PC-9 (cell line): ENCODE results near the gene CAPN1. TPM values are rescaled to one million over a fixed set of nuclear protein-coding genes. Genes with fewer than 3 reads are reported as not detected.
"Not testable (repeated sequence)": the region's sequence is repeated elsewhere in the genome, so short reads cannot be mapped to it uniquely, and the experiment has no call there.

Source experiments
- BruUV-seq: library from RNA; stranded (reverse); fragments of 400-500 nt; replicated peaks from 2 replicates; lab custom pipeline; 2021; lab: Mats Ljungman, UMichigan
- CTCF ChIA-PET: fragments of 300-600 bp; sonication (Branson Sonifier 250); formaldehyde crosslinking; loops from one replicate; lab custom pipeline; 2022; ENCODE audit warnings: antibody characterized with exemption; lab: Charles Lee
- POLR2A ChIA-PET: fragments of 300-600 bp; sonication (Branson Sonifier 250); formaldehyde crosslinking; loops from one replicate; lab custom pipeline; 2022; ENCODE audit warnings: antibody characterized with exemption; ENCODE audit not compliant: unreplicated experiment; lab: Charles Lee
- DNase-seq, 2 experiments: peaks; one replicate each; pipeline versions ENCODE4 v3.0.0 to v3.0.0-alpha.2; 2015 to 2022; ENCODE audit warnings: mixed read lengths in 1 of 2
- H2AFZ ChIP-seq: fragments of 200-600 bp; sonication (generic); 2 replicates; pipeline ENCODE4 v1.8.1; 2017; ENCODE audit warnings: antibody characterized with exemption
- H3F3A ChIP-seq: fragments of 200-600 bp; sonication (generic); 2 replicates; pipeline ENCODE4 v1.8.1; 2017; ENCODE audit warnings: antibody characterized with exemption, mild to moderate bottlenecking, low read depth; ENCODE audit not compliant: insufficient read depth
- H3K27ac ChIP-seq: fragments of 200-600 bp; sonication (generic); 2 replicates; pipeline ENCODE4 v1.6.1; 2016; ENCODE audit warnings: mixed run types
- H3K27me3 ChIP-seq: fragments of 200-600 bp; sonication (generic); 2 replicates; pipeline ENCODE4 v1.6.1; 2016; ENCODE audit warnings: low read depth, mixed run types; ENCODE audit not compliant: insufficient read depth
- H3K36me3 ChIP-seq: fragments of 200-600 bp; sonication (generic); 2 replicates; pipeline ENCODE4 v1.6.1; 2016; ENCODE audit warnings: low read depth, mixed run types
- H3K4me1 ChIP-seq: fragments of 200-600 bp; sonication (generic); replicated peaks from 2 replicates; pipeline ENCODE4 v1.6.1; 2016; ENCODE audit warnings: mixed run types; ENCODE audit not compliant: insufficient read depth
- H3K4me2 ChIP-seq: fragments of 200-600 bp; sonication (generic); 2 replicates; pipeline ENCODE4 v1.6.1; 2017; ENCODE audit warnings: mixed run types
- H3K4me3 ChIP-seq: fragments of 200-600 bp; sonication (generic); 2 replicates; pipeline ENCODE4 v1.6.1; 2016; ENCODE audit warnings: mixed run types
- H3K79me2 ChIP-seq: fragments of 200-600 bp; sonication (generic); 2 replicates; pipeline ENCODE4 v1.6.1; 2017; ENCODE audit warnings: low read depth, mixed run types
- H3K9me2 ChIP-seq: fragments of 200-600 bp; sonication (generic); 2 replicates; pipeline ENCODE4 v1.8.1; 2017; ENCODE audit warnings: mild to moderate bottlenecking; ENCODE audit not compliant: insufficient read depth
- H3K9me3 ChIP-seq: fragments of 200-600 bp; sonication (generic); 2 replicates; pipeline ENCODE4 v1.8.1; 2016; ENCODE audit warnings: low read depth; ENCODE audit not compliant: insufficient read depth
- H4K20me1 ChIP-seq: fragments of 200-600 bp; sonication (generic); 2 replicates; pipeline ENCODE4 v1.8.1; 2017; ENCODE audit not compliant: insufficient read depth
- EZH2 ChIP-seq: fragments of 200-600 bp; sonication (generic); IDR thresholded peaks from 2 replicates; pipeline ENCODE4 v1.8.0; 2017; ENCODE audit warnings: antibody characterized with exemption, low read depth
- intact Hi-C: fragments of 100-400 bp; cut with micrococcal nuclease; formaldehyde crosslinking; loops from one replicate; pipeline ENCODE4 v1.10.0; 2022; ENCODE audit not compliant: unreplicated experiment
- total RNA-seq: library from RNA; stranded (reverse); gene quantifications from 2 replicates; pipeline ENCODE4 v1.2.3, GENCODE V29; 2021
- TF ChIP-seq, protein P1 (sequence below): fragments of 200-600 bp; sonication (generic); conservative IDR thresholded peaks from 2 replicates; pipeline ENCODE4 v1.6.1; 2017; ENCODE audit warnings: mixed run types, antibody characterized with exemption, mild to moderate bottlenecking, moderate library complexity

CAPN1 gene
- total RNA-seq, 1 experiment from 2014 or later, result 559 TPM

DNA sequence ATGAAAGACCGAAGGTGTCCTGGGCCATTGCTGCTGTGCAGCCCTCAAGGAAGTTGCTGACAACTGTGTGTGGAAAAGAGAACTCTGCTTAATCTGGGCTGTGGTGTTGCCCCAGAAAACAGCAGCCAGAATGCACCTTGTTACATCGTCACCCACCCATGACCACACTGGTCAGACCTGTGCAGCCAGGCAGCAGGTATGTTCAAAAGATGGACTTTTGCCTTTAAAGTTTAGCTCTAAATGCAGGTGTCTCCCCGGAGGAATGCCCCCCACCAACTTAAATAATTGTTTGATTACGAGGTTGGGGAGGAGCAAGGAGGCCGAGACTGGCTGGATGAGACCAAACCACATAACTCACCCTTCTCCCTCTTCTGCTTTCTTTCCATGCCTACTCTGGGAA lies 64.8 kb downstream of the CAPN1 start:
- ChIA-PET POLR2A (interaction anchor here (0.6 to 0.7 kb wide), 2 partner anchors 125 to 540 kb away, joined by 6 to 11 read pairs; partner anchors contain the start of gene OVOL1), CTCF (no interaction called here)
- no TSS peak for BruUV-seq
- intact Hi-C loops, result no loop called here
- no peak overlapping the region for H3K27ac ChIP-seq
- DNase-seq, result no peak
- no peak overlapping the region for H3K4me2 ChIP-seq
- no peaks in the 10 kb centered on the region for H3K36me3 ChIP-seq
- no peak for TF ChIP-seq EZH2
- TF ChIP-seq, protein P1, sequence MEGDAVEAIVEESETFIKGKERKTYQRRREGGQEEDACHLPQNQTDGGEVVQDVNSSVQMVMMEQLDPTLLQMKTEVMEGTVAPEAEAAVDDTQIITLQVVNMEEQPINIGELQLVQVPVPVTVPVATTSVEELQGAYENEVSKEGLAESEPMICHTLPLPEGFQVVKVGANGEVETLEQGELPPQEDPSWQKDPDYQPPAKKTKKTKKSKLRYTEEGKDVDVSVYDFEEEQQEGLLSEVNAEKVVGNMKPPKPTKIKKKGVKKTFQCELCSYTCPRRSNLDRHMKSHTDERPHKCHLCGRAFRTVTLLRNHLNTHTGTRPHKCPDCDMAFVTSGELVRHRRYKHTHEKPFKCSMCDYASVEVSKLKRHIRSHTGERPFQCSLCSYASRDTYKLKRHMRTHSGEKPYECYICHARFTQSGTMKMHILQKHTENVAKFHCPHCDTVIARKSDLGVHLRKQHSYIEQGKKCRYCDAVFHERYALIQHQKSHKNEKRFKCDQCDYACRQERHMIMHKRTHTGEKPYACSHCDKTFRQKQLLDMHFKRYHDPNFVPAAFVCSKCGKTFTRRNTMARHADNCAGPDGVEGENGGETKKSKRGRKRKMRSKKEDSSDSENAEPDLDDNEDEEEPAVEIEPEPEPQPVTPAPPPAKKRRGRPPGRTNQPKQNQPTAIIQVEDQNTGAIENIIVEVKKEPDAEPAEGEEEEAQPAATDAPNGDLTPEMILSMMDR, result no peak
- no peak overlapping the region for H3K4me3 ChIP-seq
- H3K27me3 ChIP-seq, result no peaks in the 10 kb centered on the region
- H3K9me3 ChIP-seq, result no peaks in the 10 kb centered on the region; the same call in 1 of the 2 replicates
- H3K4me1 ChIP-seq, result no peaks in the 10 kb centered on the region
- no peaks in the 10 kb centered on the region for H3K9me2 ChIP-seq
- no peaks in the 10 kb centered on the region for H3K79me2 ChIP-seq
- H2AFZ ChIP-seq, result no peak overlapping the region
- H4K20me1 ChIP-seq, result no peaks in the 10 kb centered on the region
- H3F3A ChIP-seq, result peaks cover 18% of the 10 kb centered on the region; the same call in 1 of the 2 replicates

GRCh38 chr11:65248184-65248710 lies 66.5 kb downstream of the CAPN1 start:
- H3K27ac ChIP-seq, H3K9me2 ChIP-seq, intact Hi-C loops, H3K4me1 ChIP-seq, POLR2A ChIA-PET, H3K4me3 ChIP-seq, H4K20me1 ChIP-seq, H2AFZ ChIP-seq, H3K4me2 ChIP-seq, H3K79me2 ChIP-seq, H3K9me3 ChIP-seq, H3K36me3 ChIP-seq, H3K27me3 ChIP-seq, BruUV-seq, H3F3A ChIP-seq, DNase-seq: not testable (repeated sequence)
- CTCF ChIA-PET, result interaction anchor here (0.9 kb wide), 1 partner anchor 20 kb away, joined by 3 read pairs; no protein-coding TSS in a partner anchor

DNA sequence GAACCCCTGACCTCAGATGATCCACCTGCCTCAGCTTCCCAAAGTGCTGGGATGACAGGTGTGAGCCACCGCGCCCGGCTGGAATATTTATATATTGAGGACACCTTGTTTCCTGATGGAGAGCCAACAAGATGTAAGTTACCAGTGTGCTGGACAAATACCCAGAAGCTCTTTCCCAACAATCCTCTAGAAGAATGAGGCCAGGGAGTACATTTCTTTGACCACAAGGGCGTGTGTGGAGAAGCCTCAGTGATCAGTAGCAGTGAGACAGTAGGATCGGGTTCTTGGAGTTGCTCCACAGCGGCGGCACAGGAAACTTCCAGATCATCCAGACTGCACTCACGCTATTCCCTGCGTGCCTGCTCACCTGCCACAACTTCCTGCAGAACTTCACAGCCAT lies 69.7 kb downstream of the CAPN1 start:
- CTCF ChIA-PET, result interaction anchor here (0.7 to 1.3 kb wide), 2 partner anchors 26 to 64 kb away, joined by 4 to 6 read pairs; no protein-coding TSS in a partner anchor
- intact Hi-C loops, result loop anchor here (5.0 to 10.0 kb wide), 2 partner anchors 404 to 467 kb away; no protein-coding TSS in a partner anchor
- no peak for TF ChIP-seq EZH2
- TF ChIP-seq, protein P1, result no peak; the same call in 1 of the 2 replicates

More for the DNA sequence above, 69.7 kb downstream of the CAPN1 start:
- Histone ChIP-seq H3K4me3 (no peak overlapping the region), H4K20me1 (no peaks in the 10 kb centered on the region), H3K4me1 (no peaks in the 10 kb centered on the region), H3K79me2 (no peaks in the 10 kb centered on the region), H3K27ac (no peak overlapping the region), H3K36me3 (no peaks in the 10 kb centered on the region), H3F3A (peaks cover 8% of the 10 kb centered on the region; the same call in 1 of the 2 replicates), H3K27me3 (no peaks in the 10 kb centered on the region), H3K9me2 (no peaks in the 10 kb centered on the region), H3K4me2 (no peak overlapping the region), H2AFZ (no peak overlapping the region), H3K9me3 (no peaks in the 10 kb centered on the region)
- peak in 1 of 2 experiments; percentile 50 for DNase-seq
- BruUV-seq, result no TSS peak
- POLR2A ChIA-PET, result interaction anchor here (0.6 kb wide), 1 partner anchor 47 kb away, joined by 6 read pairs; no protein-coding TSS in a partner anchor
